Stimulated activated CD8-positive, alpha-beta memory T cell treated with anti-CD3 and anti-CD28 coated beads, Interleukin-7, amount 100 ng/mL, for 48 hours (primary cell): ENCODE results near the gene SGPP2.
"Not testable (repeated sequence)": the region's sequence is repeated elsewhere in the genome, so short reads cannot be mapped to it uniquely, and the experiment has no call there.

Experiments used
- DNase-seq, 2 donors: peaks; one replicate each; pipeline ENCODE4 v3.0.0-alpha.2; 2020; ENCODE audit warnings: low read depth in 1 of 2; ENCODE audit errors: extremely low read depth in 1 of 2

Gene SGPP2

DNA sequence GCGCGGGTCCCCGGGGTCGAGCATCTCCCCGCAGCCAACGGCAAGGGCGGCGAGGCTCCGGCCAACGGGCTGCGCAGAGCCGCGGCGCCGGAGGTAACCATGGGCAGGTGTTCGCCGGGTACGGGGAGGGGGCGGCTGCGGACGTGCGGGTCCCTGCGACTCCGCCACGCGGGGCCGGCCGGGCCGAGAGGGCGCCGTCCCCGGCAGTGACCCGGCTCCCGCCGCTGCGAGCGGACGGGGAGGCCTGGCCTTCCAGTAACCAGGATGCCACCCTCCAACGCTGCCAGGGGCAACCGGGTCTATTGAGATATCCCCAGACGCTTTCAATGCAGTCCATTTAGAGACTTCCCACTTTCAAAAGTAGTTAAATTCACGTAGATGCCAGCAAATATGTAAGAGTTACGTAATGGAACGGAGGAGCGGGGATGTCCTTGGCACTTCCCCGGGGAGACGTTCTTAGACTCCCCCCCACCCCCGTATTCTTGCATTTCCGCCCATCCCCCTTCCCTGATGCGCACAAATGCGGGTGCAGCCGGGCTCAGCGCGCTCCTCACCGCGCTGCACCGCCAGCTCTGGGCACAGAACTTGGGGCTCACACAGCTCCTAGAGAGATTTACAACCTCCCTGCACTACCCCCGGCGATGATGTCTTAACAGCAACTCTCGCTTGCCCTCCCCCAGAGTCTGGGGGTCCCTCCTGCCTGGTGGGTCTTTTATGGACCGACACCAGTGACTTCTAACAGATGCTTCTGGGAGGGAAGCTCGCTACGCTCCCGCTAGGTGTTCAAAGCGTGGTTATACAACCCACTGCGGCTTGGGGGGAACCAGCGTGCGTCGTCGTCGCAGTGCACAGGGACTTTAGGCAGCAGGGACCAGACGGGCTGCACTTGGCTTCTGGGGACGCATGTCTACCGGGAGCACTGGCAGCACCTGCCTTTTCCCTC, 657 bp downstream of the SGPP2 start:
- no peak for DNase-seq

DNA sequence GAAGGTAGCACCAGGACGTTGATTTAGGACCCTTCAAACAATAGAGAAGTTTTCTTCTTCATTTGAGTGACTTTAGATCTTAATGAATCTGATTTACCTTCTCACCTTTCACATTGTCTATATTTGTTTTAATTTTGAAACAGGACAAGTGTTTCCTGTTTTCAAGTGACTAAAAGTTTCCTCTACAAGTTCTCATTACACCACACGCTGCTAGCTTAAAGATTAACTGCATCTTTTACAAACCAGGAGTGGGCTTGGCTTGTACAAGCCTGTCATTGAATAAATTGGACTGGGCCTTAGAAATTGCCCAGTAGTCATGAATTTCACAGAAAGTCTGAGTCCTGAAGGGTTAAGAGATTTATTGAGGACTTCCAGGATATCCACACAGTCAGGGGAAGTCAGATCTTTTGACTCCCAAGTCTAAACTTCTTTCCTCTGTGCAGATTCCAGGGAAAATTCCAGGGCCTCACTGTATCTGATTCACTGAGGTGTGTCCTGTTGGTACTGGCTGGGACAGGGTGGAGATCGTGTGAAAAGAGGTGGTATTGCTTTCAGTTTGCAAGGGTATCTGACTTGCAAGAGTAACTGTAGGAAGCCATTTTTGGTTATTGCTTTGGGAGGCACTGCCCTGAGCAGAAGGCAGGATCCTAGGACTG, 3.4 kb downstream of the SGPP2 start:
- DNase-seq, result no peak

DNA sequence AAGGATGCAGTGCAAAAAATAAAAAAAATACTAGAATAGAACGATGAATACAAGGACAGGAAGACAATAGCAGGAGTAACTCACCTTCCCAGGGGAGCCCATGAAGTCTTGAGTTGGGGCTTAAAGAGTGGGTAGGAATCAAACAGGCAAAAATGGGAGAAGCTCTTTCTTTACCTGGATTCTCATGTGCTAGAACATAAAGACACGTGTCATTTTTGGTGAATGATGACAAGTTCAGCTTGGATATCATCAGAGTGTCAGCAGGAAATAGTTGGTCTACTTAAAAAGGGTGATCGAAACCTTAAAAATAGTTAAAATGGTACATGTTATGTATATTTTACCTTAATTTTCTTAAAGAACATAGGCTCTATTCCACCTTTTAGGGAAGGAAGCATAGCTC, 5.7 kb downstream of the SGPP2 start:
- no peak for DNase-seq

DNA sequence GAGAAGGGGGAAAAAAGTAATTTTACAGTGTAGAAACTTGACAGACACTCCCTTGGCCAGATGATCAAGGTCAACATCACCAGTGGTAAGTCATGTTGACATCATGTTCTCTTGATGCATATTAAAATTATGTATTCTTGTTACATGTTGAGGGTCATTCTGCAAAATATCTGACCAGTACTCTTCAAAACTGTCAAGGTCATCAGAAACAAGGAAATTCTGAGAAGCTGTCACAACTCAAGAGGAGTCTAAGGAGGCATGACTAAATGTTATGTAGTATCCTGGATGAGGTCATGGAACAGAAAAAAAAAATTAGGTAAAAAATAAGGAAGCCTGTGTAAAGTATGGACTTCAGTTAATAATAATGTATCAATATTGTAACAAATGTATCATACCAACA, 6.3 kb downstream of the SGPP2 start:
- DNase-seq, result no peak

DNA sequence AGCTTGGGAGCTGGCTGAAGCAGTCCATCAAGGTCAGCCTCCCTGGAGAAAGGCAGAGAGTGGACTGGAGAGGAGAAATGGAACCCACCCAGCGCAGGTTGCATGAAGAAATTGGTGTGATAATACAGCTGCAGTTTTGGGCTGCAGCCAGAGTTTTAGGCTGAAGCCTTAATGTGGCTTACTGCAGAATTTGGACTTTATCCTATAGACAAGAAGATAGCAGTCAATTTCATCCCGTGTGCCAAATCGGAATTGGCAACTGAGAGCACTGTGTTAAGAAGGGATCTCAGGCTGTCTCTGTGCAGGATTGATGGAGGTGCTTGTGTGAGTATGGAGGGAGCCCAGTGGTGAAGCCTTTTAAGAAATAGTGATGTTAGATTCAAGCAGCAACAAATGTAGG, 7.5 kb downstream of the SGPP2 start:
- no peak for DNase-seq

DNA sequence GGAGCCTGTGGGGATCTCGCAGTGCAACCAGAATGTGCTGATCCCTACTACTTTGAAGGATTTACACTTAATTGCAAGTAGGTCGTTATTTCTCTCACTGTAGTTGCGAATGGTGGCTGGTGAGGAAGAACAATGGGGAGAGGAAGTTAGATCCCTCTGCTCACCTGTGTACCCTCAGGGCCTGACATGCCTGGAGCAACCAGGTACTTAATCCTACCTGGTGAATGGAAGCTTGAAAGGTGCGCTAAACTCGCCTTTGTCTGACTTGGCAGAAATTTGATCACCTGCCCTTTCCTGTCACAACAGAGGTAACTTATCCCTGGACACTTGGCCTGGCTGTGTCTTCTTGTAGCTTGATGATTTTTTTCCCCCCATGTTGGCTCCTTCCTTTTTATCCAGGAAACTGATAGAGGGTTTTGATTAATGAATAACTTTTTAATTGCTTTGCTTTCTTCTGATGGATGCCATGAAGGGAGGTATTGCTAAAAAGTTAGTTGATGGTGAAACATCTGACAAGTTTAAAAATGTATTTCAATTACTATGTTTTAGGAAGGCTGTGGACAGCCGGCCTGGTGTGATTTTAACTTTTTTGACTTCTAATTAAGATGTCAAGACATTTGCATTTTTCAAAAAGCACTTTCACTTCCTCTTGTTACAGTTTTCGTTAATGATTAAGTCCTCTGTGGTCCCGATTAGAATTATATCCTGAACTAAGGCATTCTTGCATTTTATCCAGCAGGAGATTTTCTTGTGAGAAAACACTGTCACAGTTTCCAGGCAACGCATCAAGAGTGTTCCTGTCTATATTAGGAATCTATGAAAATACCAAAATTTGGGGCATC, 9.2 kb downstream of the SGPP2 start:
- DNase-seq, result no peak

DNA sequence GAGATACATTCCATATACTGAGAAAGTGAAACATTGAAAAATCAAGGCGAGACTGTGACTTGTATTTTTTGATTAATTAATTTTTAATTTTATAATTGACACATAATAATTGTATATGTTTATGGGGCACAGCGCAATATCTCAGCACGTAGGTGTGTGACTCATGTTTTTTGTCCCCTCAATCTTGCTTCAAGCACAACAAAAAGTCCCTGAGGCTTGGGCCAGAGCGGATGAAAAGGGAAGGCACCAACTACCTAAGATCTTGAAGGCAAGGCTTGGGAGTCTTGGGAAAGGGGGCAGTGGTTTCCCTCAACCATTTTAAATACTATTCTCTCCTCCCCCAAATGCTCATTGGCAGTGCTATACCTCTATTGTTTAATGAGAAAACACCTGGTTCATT, 9.9 kb downstream of the SGPP2 start:
- no peak for DNase-seq

DNA sequence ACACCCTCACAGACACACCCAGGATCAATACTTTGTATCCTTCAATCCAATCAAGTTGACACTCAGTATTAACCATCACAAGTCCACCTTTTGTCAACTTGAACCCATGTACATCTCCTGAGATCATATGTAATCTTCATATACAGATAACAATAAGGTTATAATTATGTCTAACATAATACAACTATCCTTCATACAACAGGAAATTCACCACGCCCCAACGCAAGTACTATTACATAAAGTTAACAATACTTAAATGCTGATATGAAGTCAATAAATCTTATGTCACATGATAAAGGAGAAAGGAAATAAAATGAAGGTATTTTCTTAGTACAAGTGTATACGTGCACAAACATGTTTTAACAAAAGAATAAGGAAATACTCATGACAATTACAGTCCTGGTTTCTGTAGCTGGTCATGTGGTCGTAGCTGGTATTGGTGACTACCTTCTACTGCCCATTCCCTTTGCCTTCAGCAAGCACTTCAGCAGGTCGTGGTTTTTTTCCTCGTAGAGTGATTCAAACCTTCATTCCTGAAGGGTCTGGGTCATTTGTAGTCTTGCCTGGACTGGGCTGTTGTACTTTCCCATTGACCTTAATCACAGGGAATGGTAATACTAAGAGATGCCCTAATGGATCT, 11.2 kb downstream of the SGPP2 start:
- DNase-seq, result not testable (repeated sequence)

DNA sequence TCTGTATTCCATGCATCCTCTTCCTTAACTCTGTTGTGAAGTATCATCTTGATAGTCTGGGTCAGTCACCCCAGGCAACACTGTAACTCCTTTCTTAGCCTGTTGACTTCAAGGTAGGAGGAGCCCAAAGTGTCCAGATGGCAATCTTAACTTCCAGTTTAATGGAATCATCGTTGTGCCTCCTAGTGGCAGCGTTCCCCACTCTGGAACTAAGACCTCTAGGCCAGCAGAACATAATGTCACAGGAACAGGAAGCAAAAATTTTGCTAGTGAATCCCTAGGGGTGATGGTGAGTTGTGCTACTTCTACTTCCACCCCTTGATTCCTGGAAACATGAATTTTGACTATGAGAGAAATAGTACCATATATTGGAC, 11.7 kb downstream of the SGPP2 start:
- DNase-seq, result no peak

DNA sequence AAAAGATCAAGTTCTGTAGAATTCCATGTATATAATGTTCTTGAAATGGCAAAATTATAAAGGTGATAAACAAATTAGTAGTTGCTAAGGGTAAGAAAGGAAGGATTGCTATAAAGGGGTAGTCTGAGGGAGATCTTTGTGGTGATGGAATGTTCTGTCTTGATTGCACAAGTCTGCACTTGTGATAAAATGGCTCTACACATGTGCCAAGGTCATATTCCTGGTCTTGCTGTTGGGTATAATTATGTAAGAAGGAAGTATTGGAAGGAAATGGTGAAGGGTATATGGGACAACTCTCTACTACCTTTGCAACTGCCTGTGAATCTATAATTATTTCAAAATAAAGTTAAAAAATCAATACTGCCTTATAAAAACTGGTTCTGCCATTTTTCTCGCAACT, 15.3 kb downstream of the SGPP2 start:
- no peak for DNase-seq

DNA sequence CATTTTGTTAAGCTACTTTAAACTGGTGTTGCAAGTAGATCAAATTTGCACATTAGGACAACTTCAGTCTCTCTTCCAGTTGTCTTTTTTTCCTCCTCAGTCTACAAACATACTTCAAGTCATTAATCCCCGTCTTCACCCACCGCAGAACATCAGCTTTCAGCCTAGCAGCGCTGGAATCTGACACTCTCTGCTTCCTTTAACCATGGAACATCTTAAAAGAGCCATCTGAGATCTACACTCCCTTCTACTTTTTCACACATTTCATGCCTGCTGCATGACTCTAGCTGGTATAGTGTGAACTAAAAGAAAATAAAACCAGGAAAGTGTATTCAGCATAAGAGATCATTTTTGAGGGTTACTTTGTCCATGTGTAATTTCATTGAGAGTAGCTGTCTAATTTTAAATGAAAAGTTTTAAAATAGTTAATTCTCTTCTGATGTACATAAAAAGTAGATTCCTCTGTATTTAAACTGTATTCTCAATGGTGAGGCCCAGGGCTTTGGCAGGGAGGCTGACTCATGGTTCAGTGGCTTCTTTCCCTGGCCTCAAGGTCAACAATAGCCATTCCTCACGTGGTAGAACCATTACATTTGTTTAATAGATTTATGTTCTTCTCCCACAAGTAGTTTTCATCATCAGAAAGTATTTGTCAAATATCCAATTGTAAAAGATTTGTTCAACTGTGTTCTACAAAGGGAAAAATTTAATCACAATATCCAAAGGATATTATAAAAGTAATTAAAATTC, 16.5 kb downstream of the SGPP2 start:
- DNase-seq, result no peak

DNA sequence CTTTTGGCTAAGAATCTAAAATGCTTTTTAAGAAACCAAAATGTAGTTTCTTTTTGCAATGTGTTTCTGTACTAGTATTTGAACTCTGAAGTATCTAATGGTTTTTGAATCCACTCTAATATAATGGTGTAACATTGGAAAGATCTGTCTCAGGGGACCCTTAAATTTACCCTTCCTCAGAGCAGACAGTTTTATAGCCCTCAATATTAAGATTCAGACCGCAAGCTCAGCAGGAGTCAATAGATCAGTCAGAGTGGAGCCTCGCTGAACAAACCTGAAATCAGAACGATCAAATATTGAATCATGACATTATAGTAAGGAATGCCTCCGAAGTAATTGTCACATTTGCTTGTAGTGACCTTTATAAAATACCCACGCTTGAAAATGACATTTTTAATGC, 18.3 kb downstream of the SGPP2 start:
- DNase-seq, result no peak

DNA sequence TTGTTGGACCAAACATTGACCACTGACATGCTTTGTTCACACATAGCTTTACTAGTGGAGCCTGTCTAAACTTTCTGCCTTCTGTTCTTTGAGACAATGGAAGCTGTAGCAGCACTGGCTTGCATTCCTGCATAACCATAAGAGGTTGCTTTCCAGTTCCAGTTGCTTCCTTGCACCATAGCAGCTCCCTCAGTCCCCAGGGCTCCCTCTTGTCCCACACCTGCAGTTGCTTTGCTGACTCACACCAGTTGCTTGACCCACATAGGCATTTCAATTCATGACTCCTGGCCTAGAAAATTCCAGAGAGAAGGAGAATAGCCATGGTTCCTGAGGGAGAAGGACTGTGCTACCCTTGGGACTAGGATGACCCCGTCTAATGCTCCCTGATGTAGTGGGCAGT, 20.9 kb downstream of the SGPP2 start:
- DNase-seq, result no peak

DNA sequence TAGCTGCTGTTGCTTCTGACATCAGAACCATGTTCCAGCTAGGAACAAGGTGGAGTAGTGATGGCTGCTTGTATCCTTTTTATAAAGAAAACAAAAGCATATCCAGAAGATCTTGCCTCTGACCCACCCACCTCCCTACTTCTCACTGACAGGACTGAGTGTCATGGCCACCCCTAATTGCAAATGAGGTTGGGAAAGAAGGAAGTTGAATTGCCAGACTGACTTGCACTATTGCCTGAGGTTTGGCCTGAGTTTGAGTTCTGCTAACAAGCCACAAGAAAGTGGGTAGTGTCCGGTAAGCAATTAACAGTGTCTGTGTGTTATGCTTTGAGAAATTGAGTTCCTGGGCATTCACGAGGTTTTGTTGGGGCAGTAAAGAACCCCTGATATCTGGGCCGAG, 22.8 kb downstream of the SGPP2 start:
- no peak for DNase-seq

DNA sequence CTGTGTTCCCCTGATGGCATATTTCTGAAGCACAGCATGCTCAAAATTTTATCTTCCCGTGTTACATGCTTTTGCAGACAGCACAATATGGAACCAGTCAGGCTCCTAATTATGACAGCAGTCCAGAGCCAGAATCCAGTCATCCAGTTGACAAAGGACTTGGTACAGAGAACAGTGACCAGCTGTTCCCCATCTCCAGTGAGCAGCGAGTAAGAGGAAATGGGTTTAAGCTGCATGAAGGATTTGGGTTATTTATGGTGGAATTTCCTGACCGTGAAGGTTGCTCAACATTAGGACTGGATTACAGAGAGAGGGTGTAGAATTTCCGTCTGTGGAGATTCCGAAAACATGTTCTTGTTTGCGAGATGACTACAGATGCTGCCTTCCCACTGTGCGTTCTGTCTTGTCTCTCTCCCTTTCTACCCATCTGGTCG, 24.4 kb downstream of the SGPP2 start:
- no peak for DNase-seq

DNA sequence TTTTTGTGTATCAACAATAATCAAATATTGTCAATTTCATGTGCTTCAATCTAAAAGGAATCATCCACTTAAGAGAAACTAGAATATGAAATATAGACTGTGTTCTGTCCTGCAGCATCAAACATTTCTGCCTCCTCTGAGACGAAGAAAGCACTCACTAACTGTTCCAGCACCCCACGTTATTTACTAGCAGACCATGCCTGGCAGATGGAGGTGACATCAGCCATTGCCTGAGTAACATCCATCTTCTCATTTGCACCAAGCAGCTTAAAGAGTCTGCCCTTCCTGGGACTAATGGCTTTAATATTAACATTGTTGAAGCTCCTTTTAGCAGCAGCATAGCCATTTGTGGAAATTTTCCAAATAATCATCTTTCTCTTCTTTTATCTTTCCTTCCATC, 25.7 kb downstream of the SGPP2 start:
- DNase-seq, result no peak

DNA sequence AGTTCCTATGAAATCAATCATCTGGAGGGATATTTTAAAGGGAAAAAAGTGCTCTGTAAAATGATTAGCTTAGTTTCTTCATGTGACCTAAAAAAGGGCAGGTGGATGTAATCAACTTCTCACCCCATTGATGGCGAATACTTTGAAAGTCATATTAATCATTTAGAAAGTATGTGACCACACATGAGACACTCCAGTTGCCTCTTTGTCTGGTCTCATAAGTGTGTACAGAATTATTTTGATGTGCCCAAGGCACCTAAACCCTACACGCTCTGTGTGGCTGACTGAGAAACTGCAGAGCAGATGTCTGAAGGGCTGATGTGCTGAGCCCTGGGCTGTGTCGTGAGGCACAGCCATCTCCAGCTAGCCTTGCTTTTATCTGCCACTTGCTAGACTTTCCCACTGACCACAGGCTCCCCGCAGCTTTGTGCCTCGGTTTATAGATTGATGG, 26.9 kb downstream of the SGPP2 start:
- no peak for DNase-seq

DNA sequence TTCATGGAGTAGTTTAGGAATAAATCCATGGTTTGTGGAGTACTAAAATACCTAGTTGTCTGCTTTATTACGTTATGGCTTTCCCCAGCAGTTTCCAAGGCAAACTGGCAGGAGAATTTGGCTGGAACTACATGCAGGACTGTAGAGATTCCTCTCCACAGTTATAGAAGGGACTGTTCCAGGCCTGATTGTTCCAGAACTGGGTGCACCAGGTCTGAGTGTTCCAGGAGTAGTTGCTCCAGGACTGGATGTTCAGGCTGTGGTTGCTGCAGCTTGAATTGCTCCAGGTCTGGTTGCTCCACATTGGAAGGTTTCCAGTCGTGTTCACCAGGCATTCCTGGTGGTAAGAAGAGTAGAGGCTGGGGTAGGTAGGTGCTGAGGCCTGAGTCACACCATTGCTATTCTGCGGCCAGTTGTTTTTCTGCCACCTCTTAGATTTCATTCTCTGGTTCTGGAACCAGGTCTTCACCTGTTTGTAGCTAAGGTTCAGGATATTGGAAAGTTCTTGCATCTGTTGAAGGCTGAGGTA, 28.1 kb downstream of the SGPP2 start:
- no peak for DNase-seq

DNA sequence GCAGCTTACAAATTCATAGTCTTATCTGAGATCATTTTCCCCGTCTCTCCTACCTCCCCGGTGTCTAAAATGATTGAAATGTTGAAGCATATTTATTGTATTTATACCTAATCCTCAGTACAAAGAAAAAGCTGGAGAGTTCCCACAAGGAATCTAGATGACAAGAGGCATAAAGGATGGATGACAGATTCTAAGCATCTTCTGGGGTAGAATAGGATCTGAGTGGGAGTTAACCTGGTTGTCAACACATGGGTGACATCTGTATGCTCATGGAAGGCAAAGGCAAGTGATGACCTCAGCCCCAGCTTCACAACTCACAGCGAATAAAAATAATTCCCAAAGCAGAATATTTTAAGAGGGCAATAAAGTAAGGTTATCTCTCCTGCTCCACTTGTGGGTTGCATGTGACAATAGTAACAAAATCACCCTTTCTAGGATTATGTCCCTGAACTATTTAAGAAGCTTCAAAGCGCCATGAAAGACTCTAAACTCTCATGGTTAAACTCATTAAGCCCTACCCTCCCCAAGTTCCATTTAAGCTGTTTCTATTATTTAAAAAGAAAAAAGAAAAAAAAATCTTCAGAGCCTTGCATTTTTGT, 32.2 kb downstream of the SGPP2 start:
- DNase-seq, result no peak

DNA sequence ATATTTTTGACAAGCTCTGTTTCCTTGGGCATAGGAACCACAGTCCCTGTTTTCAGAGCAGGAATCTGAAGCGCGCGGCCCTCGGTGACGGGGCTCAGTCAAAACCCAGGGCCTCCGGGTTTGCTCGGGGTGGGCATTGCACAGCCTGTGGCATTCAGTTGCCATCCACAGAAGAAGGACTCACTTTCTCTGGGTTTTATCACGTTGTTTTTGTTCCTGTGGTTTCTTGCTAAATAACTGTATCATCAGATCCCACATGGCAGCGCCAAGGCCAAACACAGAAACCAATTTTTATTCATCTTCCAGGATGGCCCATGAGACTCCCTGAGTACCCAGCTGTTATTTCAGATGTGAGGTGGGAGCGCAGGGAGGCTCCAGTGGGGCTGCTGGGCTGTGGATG, 35.6 kb downstream of the SGPP2 start:
- no peak for DNase-seq
